GM12873 (cell line): ENCODE measurements around the gene HMGN3.

Experiments used
- CTCF ChIP-seq: IDR thresholded peaks from 2 replicates; pipeline ENCODE4 v1.5.1; 2012; ENCODE audit warnings: low read depth, mild to moderate bottlenecking, moderate library complexity, low read length, control low read depth; ENCODE audit not compliant: insufficient read depth; ENCODE audit errors: missing control alignments

Gene HMGN3

DNA sequence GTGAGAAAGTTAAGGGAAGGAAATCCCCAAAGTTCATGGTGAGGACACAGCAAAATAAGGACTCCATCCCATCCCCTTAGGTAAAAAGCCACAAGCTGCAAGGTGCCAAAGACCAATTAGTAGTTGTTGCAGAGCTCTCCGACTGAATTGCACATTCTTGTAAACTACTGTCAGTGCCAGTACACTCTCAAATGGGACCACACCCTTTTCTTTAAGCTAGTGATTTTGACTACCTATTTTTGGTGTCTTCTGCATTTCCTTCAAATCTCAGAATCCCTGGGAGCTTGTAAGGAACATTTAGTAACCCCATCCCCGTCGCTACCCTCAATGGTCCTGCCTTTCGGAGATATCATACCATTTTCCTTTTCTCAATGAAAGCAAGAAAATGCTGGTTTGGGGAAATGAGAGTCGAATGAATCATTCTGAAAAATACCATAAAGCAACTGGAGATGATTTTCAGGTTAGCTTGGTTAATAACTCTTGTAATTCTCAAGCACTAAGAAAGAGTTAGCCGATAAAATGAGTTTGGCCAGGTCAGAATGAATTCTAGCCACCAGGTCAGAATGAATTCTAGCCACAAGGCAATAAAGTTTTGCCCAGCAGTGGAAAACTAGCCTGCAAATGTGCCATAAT, 5.2 kb upstream of the HMGN3 start:
- TF ChIP-seq CTCF: no peak

DNA sequence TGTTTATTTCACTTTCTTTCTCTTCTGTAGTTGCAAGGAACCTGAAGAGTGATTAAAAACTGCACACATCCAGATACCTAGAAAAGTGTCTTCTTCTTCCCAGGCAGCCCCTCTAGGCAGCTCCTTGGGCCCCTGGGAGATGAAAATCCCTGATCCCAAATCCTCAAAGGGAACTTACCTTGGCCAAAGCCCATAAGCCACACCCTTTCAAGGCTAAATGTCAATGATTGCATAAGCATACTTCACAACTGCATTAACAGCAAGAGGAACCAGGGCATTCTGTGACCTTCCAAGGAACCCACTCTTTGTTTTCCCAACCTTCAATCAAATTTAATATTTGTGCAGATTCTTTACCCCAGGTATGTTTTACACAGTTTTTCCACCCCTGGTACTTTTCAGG, 4.4 kb upstream of the HMGN3 start:
- TF ChIP-seq CTCF: no peak

GRCh38 chr6:79236711-79237110, 2.2 kb upstream of the HMGN3 start:
- TF ChIP-seq CTCF: no peak

DNA sequence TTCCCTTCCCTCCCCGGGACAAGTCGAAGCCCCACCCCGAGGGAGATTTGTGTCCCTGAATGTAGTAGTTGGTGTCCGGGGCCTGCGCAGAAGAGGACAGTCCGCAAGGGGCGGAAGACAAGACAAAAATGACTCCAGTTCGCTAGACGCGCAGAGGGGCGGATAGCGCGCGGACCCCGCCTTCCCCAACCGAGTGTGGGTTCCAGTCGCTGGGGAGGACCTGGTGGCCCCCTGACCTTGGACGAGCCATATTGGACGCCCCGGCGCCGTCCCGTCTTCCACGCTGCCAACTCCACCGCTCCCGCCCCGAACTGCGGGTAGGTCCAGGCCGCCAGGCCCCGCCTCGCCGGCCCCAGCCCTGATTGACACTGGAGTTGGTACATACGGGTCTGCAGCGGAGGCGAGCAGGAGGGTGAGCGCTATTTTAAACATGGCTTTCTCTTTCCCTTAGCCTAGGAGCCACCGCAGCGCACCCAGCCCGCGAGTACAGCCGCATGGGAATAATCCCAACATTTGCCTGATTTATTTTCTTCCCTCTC, 802 bp downstream of the HMGN3 start:
- peak; percentile 41 for TF ChIP-seq CTCF

GRCh38 chr6:79232696-79233462, 1.6 kb downstream of the HMGN3 start:
- TF ChIP-seq CTCF: no peak

GRCh38 chr6:79231666-79232065, 2.8 kb downstream of the HMGN3 start:
- TF ChIP-seq CTCF: no peak

- no peak for TF ChIP-seq CTCF
Measured at GRCh38 chr6:79231101-79231500, 3.4 kb downstream of the HMGN3 start.
